Keratinocyte (primary cell): ENCODE measurements around the gene ZNF275. TPM values are rescaled to one million over a fixed set of nuclear protein-coding genes. Genes with fewer than 3 reads are reported as not detected.

Experiments
- DNase-seq: peaks from one replicate; pipeline ENCODE4 v3.0.0-alpha.2; 2011; ENCODE audit warnings: low read depth, missing footprints, low spot score
- FAIRE-seq: peaks from 2 replicates; lab custom pipeline; 2011; peaks lifted over from hg19 to GRCh38; lab: Jason Lieb, UNC
- H2AFZ ChIP-seq: 2 replicates; pipeline ENCODE4 v1.6.0; 2012; ENCODE audit warnings: low read length, control low read depth, inconsistent platforms; ENCODE audit not compliant: control insufficient read depth
- H3K27ac ChIP-seq: 2 replicates; pipeline ENCODE4 v1.5.1; 2011; ENCODE audit warnings: low read length; ENCODE audit not compliant: control insufficient read depth, insufficient read depth
- H3K27me3 ChIP-seq: 3 replicates; pipeline ENCODE4 v1.6.0; 2011; ENCODE audit warnings: low read length; ENCODE audit not compliant: control insufficient read depth, insufficient read depth; ENCODE audit errors: extremely low read depth
- H3K36me3 ChIP-seq, 2 experiments: 2 replicates in 1 of 2; 3 replicates in 1 of 2; pipeline ENCODE4 v1.5.1; 2011; ENCODE audit warnings: low read length in 2 of 2, mild to moderate bottlenecking in 1 of 2; ENCODE audit not compliant: control insufficient read depth in 2 of 2, insufficient read depth in 2 of 2; ENCODE audit errors: extremely low read depth in 1 of 2
- H3K4me1 ChIP-seq: 3 replicates; pipeline ENCODE4 v1.5.1; 2011; ENCODE audit warnings: low read length; ENCODE audit not compliant: control insufficient read depth, insufficient read depth; ENCODE audit errors: extremely low read depth
- H3K4me2 ChIP-seq: 3 replicates; pipeline ENCODE4 v1.6.0; 2011; ENCODE audit warnings: low read depth, low read length; ENCODE audit not compliant: control insufficient read depth, insufficient read depth; ENCODE audit errors: extremely low read depth
- H3K4me3 ChIP-seq, 3 experiments: fragments of 200-600 bp in 1 of 3; sonication (generic) in 1 of 3; 2 replicates in 2 of 3; 3 replicates in 1 of 3; pipeline ENCODE4 v1.5.1; 2011 to 2016; ENCODE audit warnings: low read length in 3 of 3, mild to moderate bottlenecking in 3 of 3, control low read depth in 2 of 3, inconsistent platforms in 1 of 3, low read depth in 1 of 3, mixed read lengths in 1 of 3, mixed run types in 1 of 3, moderate library complexity in 1 of 3; ENCODE audit not compliant: control insufficient read depth in 2 of 3, insufficient read depth in 2 of 3; ENCODE audit errors: extremely low read depth in 1 of 3
- H3K79me2 ChIP-seq: 2 replicates; pipeline ENCODE4 v1.6.0; 2012; ENCODE audit warnings: low read length; ENCODE audit not compliant: control insufficient read depth, insufficient read depth
- H3K9ac ChIP-seq: 3 replicates; pipeline ENCODE4 v1.6.0; 2011; ENCODE audit warnings: low read length; ENCODE audit not compliant: control insufficient read depth, insufficient read depth; ENCODE audit errors: extremely low read depth
- H3K9me1 ChIP-seq: 3 replicates; pipeline ENCODE4 v1.6.0; 2011; ENCODE audit warnings: low read length; ENCODE audit not compliant: control insufficient read depth, insufficient read depth; ENCODE audit errors: extremely low read depth
- H3K9me3 ChIP-seq: 2 replicates; pipeline ENCODE4 v1.5.1; 2012; ENCODE audit warnings: low read depth, low read length; ENCODE audit not compliant: control insufficient read depth
- H4K20me1 ChIP-seq: 3 replicates; pipeline ENCODE4 v1.6.0; 2011; ENCODE audit warnings: low read length; ENCODE audit not compliant: control insufficient read depth, insufficient read depth; ENCODE audit errors: extremely low read depth
- EZH2 ChIP-seq: IDR thresholded peaks from one replicate; pipeline ENCODE4 v1.6.1; 2012; ENCODE audit warnings: inconsistent platforms, mild to moderate bottlenecking, low read length, moderate library complexity
- dilution Hi-C: fragments of 300-500 bp; cut with MboI; formaldehyde crosslinking; loops from one replicate; pipeline ENCODE4 v1.7.0; 2020; ENCODE audit warnings: low sequenced_read_pairs; ENCODE audit not compliant: extremely low pct_ligation_motif_present
- polyA plus RNA-seq, 5 experiments: library from polyadenylated mRNA; depleted of rRNA in 3 of 5; stranded (reverse) in 3 of 5; stranded (forward) in 1 of 5; unstranded in 1 of 5; fragments of >200 nt; gene quantifications; 1 replicate in 1 of 5; 2 replicates in 3 of 5; 3 replicates in 1 of 5; pipeline versions ENCODE4 v1.2.1 to v1.2.3, GENCODE V29; 2011 to 2012; ENCODE audit warnings: missing spikeins in 2 of 5, low read depth in 1 of 5, low replicate concordance in 1 of 5
- TF ChIP-seq, protein P1 (sequence below), 3 experiments: IDR thresholded peaks in 1 of 3; conservative IDR thresholded peaks in 1 of 3; optimal IDR thresholded peaks in 1 of 3; 2 replicates in 2 of 3; 3 replicates in 1 of 3; pipeline versions ENCODE3 to v1.5.1; 2011; ENCODE audit warnings: low read length in 3 of 3, mild to moderate bottlenecking in 3 of 3, moderate library complexity in 2 of 3, control low read depth in 1 of 3, inconsistent platforms in 1 of 3; ENCODE audit not compliant: insufficient read depth in 2 of 3; ENCODE audit errors: extremely low read depth in 1 of 3

Gene ZNF275
- polyA plus RNA-seq, 1 donor (not counting 4 experiments of a cell fraction or from before 2014, with no cell fraction given) = 5.3 TPM

DNA sequence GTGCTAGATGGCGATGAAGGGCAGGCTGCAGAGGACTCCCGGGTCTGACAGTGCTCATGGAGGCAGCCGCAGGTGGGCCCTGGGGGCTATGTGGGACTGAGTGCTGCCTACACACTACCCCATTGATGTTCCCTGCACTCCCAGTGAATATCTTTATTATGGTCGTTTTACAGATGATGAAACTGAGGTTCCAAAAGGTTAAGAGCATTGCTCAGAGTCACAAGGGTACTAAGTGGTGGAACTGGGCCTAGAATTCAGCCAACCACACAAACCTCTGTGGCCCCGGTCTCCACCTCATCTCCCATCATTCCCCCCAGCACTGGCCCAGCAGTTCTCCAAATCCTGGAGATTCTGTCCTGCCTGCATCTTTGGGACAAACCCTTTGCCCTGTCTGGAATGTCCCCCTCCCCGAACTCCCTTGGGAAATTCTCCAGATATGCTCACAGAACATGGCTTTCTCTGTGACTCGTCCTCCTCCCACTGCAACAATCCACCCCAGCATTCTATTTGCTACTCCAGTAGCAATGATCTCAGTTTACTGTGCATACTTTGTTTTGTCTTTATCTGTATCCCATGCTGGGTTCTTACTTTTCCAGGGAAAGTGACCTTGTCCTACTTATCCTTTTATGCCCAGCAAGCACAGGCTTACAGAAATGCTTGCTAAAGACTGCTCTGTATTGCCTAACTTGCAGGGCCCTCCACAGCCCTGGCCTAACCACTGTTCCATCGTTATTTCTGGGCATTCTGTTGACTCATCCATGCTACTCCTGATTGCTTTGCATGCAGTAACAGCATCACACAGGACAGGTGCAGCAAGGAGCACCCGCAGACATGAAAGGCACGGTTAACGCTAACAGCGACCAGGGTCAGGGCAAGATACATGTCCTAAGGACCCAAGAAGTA lies 26.4 kb upstream of the ZNF275 start:
- no peak overlapping the region for H3K27ac ChIP-seq
- no peak overlapping the region for H3K4me3 ChIP-seq
- no peaks in the 10 kb centered on the region for H3K9me3 ChIP-seq
- dilution Hi-C loops = no loop called here
- DNase-seq (no peak), FAIRE-seq (no peak)
- TF ChIP-seq, protein P1, sequence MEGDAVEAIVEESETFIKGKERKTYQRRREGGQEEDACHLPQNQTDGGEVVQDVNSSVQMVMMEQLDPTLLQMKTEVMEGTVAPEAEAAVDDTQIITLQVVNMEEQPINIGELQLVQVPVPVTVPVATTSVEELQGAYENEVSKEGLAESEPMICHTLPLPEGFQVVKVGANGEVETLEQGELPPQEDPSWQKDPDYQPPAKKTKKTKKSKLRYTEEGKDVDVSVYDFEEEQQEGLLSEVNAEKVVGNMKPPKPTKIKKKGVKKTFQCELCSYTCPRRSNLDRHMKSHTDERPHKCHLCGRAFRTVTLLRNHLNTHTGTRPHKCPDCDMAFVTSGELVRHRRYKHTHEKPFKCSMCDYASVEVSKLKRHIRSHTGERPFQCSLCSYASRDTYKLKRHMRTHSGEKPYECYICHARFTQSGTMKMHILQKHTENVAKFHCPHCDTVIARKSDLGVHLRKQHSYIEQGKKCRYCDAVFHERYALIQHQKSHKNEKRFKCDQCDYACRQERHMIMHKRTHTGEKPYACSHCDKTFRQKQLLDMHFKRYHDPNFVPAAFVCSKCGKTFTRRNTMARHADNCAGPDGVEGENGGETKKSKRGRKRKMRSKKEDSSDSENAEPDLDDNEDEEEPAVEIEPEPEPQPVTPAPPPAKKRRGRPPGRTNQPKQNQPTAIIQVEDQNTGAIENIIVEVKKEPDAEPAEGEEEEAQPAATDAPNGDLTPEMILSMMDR (optimal IDR thresholded peaks at IDR 0.05 in 1 of 3, IDR thresholded peaks at IDR 0.05 in 1 of 3, conservative IDR thresholded peaks at IDR 0.05 in 1 of 3; ENCODE audit: extremely low read depth in 1 of 3, insufficient read depth in 2 of 3, low read length in 3 of 3) = no peak
- no peak for TF ChIP-seq EZH2
- no peak overlapping the region for H3K4me2 ChIP-seq
- H3K4me1 ChIP-seq = no peaks in the 10 kb centered on the region
- peaks cover 3% of the 10 kb centered on the region for H3K27me3 ChIP-seq
- no peaks in the 10 kb centered on the region for H3K36me3 ChIP-seq
- no peak overlapping the region for H3K9ac ChIP-seq
- H3K9me1 ChIP-seq = no peaks in the 10 kb centered on the region
- H2AFZ ChIP-seq = no peak overlapping the region
- no peaks in the 10 kb centered on the region for H3K79me2 ChIP-seq
- H4K20me1 ChIP-seq = no peaks in the 10 kb centered on the region

DNA sequence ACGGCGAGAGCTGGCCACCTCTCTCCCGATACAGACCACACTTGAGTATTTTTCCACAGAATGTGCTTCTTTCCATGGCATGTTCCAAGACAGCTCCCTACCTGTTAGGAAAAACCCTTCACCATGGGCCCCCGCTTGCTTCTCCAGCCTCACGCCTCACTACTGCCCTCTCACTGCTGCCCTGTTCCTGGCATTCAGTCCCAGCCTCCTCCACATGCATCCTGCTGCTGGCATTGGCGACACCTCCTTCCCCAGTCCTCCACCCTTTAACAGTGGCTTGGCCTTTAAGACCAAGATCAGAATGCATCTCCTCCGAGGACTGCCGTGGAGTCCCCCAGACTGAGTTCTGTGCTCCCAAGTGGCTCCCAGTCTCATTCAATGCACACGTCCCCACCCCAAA lies 23.1 kb upstream of the ZNF275 start:
- Histone ChIP-seq H2AFZ (no peak overlapping the region), H3K79me2 (no peaks in the 10 kb centered on the region), H3K9ac (no peak overlapping the region), H3K27me3 (no peaks in the 10 kb centered on the region), H3K9me1 (no peaks in the 10 kb centered on the region), H3K9me3 (no peaks in the 10 kb centered on the region), H3K4me3 (no peak overlapping the region), H3K4me2 (no peak overlapping the region), H3K27ac (no peak overlapping the region), H3K4me1 (no peaks in the 10 kb centered on the region), H3K36me3 (no peaks in the 10 kb centered on the region), H4K20me1 (no peaks in the 10 kb centered on the region)
- no peak for TF ChIP-seq EZH2
- TF ChIP-seq, protein P1 (optimal IDR thresholded peaks at IDR 0.05 in 1 of 3, IDR thresholded peaks at IDR 0.05 in 1 of 3, conservative IDR thresholded peaks at IDR 0.05 in 1 of 3; ENCODE audit: extremely low read depth in 1 of 3, insufficient read depth in 2 of 3, low read length in 3 of 3) = no peak
- DNase-seq (no peak), FAIRE-seq (no peak)
- dilution Hi-C loops = no loop called here
